MM.1S (cell line): ENCODE data around the gene TBX4.
A peak's percentile ranks its signal among the peaks of the same experiment; 100 is the strongest.

Experiments
- DNase-seq: peaks from one replicate; pipeline ENCODE4 v3.0.0-alpha.2; 2015
- H2AFZ ChIP-seq: fragments of 300-600 bp; sonication (generic); 2 replicates; pipeline ENCODE4 v1.6.0; 2016; ENCODE audit warnings: antibody characterized with exemption, low read length
- H3F3A ChIP-seq: fragments of 300-600 bp; sonication (generic); 2 replicates; pipeline ENCODE4 v1.6.1; 2016; ENCODE audit warnings: mild to moderate bottlenecking, antibody characterized with exemption, low read length, moderate library complexity, mixed read lengths; ENCODE audit not compliant: insufficient read depth
- H3K27ac ChIP-seq: fragments of 300-600 bp; sonication (generic); 2 replicates; pipeline ENCODE4 v1.5.1; 2016; ENCODE audit warnings: mild to moderate bottlenecking, low read length
- H3K27me3 ChIP-seq: fragments of 300-600 bp; sonication (generic); replicated peaks from 2 replicates; pipeline ENCODE4 v1.6.0; 2016; ENCODE audit warnings: low read length; ENCODE audit not compliant: insufficient read depth
- H3K36me3 ChIP-seq: fragments of 300-600 bp; sonication (generic); replicated peaks from 2 replicates; pipeline ENCODE4 v1.6.1; 2016; ENCODE audit warnings: mild to moderate bottlenecking, low read length, mixed read lengths; ENCODE audit not compliant: insufficient read depth
- H3K4me1 ChIP-seq: fragments of 300-600 bp; sonication (generic); 2 replicates; pipeline ENCODE4 v1.6.1; 2016; ENCODE audit warnings: low read length, mixed read lengths
- H3K4me2 ChIP-seq: fragments of 300-600 bp; sonication (generic); 2 replicates; pipeline ENCODE4 v1.6.0; 2016; ENCODE audit warnings: low read depth, low read length
- H3K4me3 ChIP-seq: fragments of 300-600 bp; sonication (generic); 2 replicates; pipeline ENCODE4 v1.5.1; 2016; ENCODE audit warnings: low read length, mixed read lengths
- H3K79me2 ChIP-seq: fragments of 300-600 bp; sonication (generic); 2 replicates; pipeline ENCODE4 v1.6.1; 2016; ENCODE audit warnings: mixed run types, low read length, mixed read lengths
- H3K9ac ChIP-seq: fragments of 300-600 bp; sonication (generic); 2 replicates; pipeline ENCODE4 v1.6.1; 2016; ENCODE audit warnings: low read length, mixed read lengths
- H3K9me2 ChIP-seq: fragments of 300-600 bp; sonication (generic); replicated peaks from 2 replicates; pipeline ENCODE4 v1.6.1; 2016; ENCODE audit warnings: mild to moderate bottlenecking, low read length, mixed read lengths; ENCODE audit not compliant: insufficient read depth
- H3K9me3 ChIP-seq: fragments of 300-600 bp; sonication (generic); replicated peaks from 2 replicates; pipeline ENCODE4 v1.6.1; 2016; ENCODE audit warnings: mild to moderate bottlenecking, low read length, mixed read lengths; ENCODE audit not compliant: insufficient read depth
- H4K20me1 ChIP-seq: fragments of 300-600 bp; sonication (generic); 2 replicates; pipeline ENCODE4 v1.6.1; 2016; ENCODE audit warnings: mild to moderate bottlenecking, low read length, moderate library complexity, mixed read lengths; ENCODE audit not compliant: insufficient read depth
- CTCF ChIP-seq: fragments of 300-600 bp; sonication (generic); IDR thresholded peaks from 2 replicates; pipeline ENCODE4 v1.5.1; 2016; ENCODE audit warnings: antibody characterized with exemption, low read length, mixed read lengths
- EZH2 ChIP-seq: fragments of 300-600 bp; sonication (generic); optimal IDR thresholded peaks from 2 replicates; pipeline ENCODE3; 2017; ENCODE audit warnings: low read depth, mild to moderate bottlenecking, antibody characterized with exemption, low read length, mixed read lengths
- EZH2phosphoT487 ChIP-seq: fragments of 300-600 bp; sonication (generic); IDR thresholded peaks from 2 replicates; pipeline ENCODE4 v1.6.1; 2018; ENCODE audit warnings: antibody characterized with exemption, low read length

The TBX4 gene

GRCh38 chr17:61467416-61468262, 15.4 kb downstream of the TBX4 start:
- Histone ChIP-seq H3K36me3 (no peaks in the 10 kb centered on the region), H3F3A (no peaks in the 10 kb centered on the region), H3K27me3 (peaks cover 2% of the 10 kb centered on the region; the same call in 1 of the 2 replicates), H3K27ac (no peak overlapping the region), H4K20me1 (no peaks in the 10 kb centered on the region), H2AFZ (0 out of 2 replicates have a peak overlapping the region, but pooled peaks have one; percentile 41), H3K4me3 (no peak overlapping the region), H3K4me2 (no peak overlapping the region), H3K79me2 (no peaks in the 10 kb centered on the region), H3K9me2 (no peaks in the 10 kb centered on the region), H3K9ac (no peak overlapping the region), H3K4me1 (no peaks in the 10 kb centered on the region), H3K9me3 (no peaks in the 10 kb centered on the region)
- TF ChIP-seq CTCF: no peak
- no peak for TF ChIP-seq EZH2phosphoT487
- TF ChIP-seq EZH2: no peak
- no peak for DNase-seq

GRCh38 chr17:61468263-61468907, 16.2 kb downstream of the TBX4 start:
- H4K20me1 ChIP-seq: no peaks in the 10 kb centered on the region
- no peaks in the 10 kb centered on the region for H3K9me2 ChIP-seq
- H3K36me3 ChIP-seq: no peaks in the 10 kb centered on the region
- H3F3A ChIP-seq: no peaks in the 10 kb centered on the region
- H3K27ac ChIP-seq: no peak overlapping the region
- no peak overlapping the region for H2AFZ ChIP-seq
- no peaks in the 10 kb centered on the region for H3K9me3 ChIP-seq
- DNase-seq: no peak
- no peak overlapping the region for H3K4me3 ChIP-seq
- TF ChIP-seq EZH2phosphoT487 (no peak), CTCF (no peak)
- no peaks in the 10 kb centered on the region for H3K27me3 ChIP-seq
- no peak overlapping the region for H3K9ac ChIP-seq
- no peaks in the 10 kb centered on the region for H3K79me2 ChIP-seq
- no peak overlapping the region for H3K4me2 ChIP-seq
- H3K4me1 ChIP-seq: no peaks in the 10 kb centered on the region

- DNase-seq: no peak
- TF ChIP-seq EZH2phosphoT487 (no peak), CTCF (no peak), EZH2 (no peak)
- H3K9ac ChIP-seq: no peak overlapping the region
- H3K79me2 ChIP-seq: no peaks in the 10 kb centered on the region
- H3K4me2 ChIP-seq: no peak overlapping the region
- no peak overlapping the region for H2AFZ ChIP-seq
- no peaks in the 10 kb centered on the region for H3K4me1 ChIP-seq
- H4K20me1 ChIP-seq: no peaks in the 10 kb centered on the region
- H3F3A ChIP-seq: no peaks in the 10 kb centered on the region
- no peaks in the 10 kb centered on the region for H3K27me3 ChIP-seq
- H3K4me3 ChIP-seq: no peak overlapping the region
- no peak overlapping the region for H3K27ac ChIP-seq
- no peaks in the 10 kb centered on the region for H3K9me2 ChIP-seq
- H3K9me3 ChIP-seq: no peaks in the 10 kb centered on the region
- H3K36me3 ChIP-seq: no peaks in the 10 kb centered on the region
These were observed 17.3 kb downstream of the TBX4 start for GRCh38 chr17:61469474-61469873.
